IMR-90 (cell line): Measurements from ENCODE around the gene FBXL13.

Experiments
- CEBPB ChIP-seq: IDR thresholded peaks from 2 replicates; pipeline ENCODE4 v1.6.1; 2012; ENCODE audit warnings: low read depth, low read length, improper control_type of control experiment
- CTCF ChIP-seq: conservative IDR thresholded peaks from 2 replicates; pipeline ENCODE4 v1.5.1; 2012; ENCODE audit warnings: mild to moderate bottlenecking, low read depth, low read length, improper control_type of control experiment
- FOS ChIP-seq: fragments of 150-350 bp; IDR thresholded peaks from 2 replicates; pipeline ENCODE4 v1.6.1; 2016; ENCODE audit warnings: low read depth, low read length
- MAZ ChIP-seq: IDR thresholded peaks from 2 replicates; pipeline ENCODE4 v1.6.1; 2012; ENCODE audit warnings: low read depth, mild to moderate bottlenecking, low read length, improper control_type of control experiment, moderate library complexity, borderline replicate concordance
- MXI1 ChIP-seq: IDR thresholded peaks from 2 replicates; pipeline ENCODE4 v1.6.1; 2012; ENCODE audit warnings: low read depth, mild to moderate bottlenecking, low read length, moderate library complexity, borderline replicate concordance
- POLR2A ChIP-seq: IDR thresholded peaks from 2 replicates; pipeline ENCODE4 v1.6.1; 2012; ENCODE audit warnings: mild to moderate bottlenecking, low read depth, low read length
- RCOR1 ChIP-seq: IDR thresholded peaks from 2 replicates; pipeline ENCODE4 v1.6.1; 2012; ENCODE audit warnings: mild to moderate bottlenecking, low read length, improper control_type of control experiment; ENCODE audit not compliant: insufficient replicate concordance
- RFX5 ChIP-seq: IDR thresholded peaks from 2 replicates; pipeline ENCODE4 v1.8.0; 2012; ENCODE audit warnings: low read depth, mild to moderate bottlenecking, low read length, moderate library complexity
- SMC3 ChIP-seq: fragments of 150-350 bp; IDR thresholded peaks from 2 replicates; pipeline ENCODE4 v1.6.1; 2016; ENCODE audit warnings: low read depth, mild to moderate bottlenecking, antibody characterized with exemption, low read length, moderate library complexity

GRCh38 chr7:102976493-102976892, 98.1 kb downstream of the FBXL13 start:
- no peak for TF ChIP-seq CTCF
- TF ChIP-seq CEBPB: no peak
- no peak for TF ChIP-seq MAZ
- TF ChIP-seq SMC3: no peak
- TF ChIP-seq POLR2A: no peak
- TF ChIP-seq MXI1: no peak
- no peak for TF ChIP-seq RCOR1
- TF ChIP-seq RFX5: no peak
- TF ChIP-seq FOS: no peak
